CD4-positive, alpha-beta T cell treated with Interferon gamma for 1 hour (primary cell): ENCODE results near the gene WNT5A.

ENCODE experiments used
- DNase-seq: peaks from one replicate; pipeline ENCODE4 v3.0.0-alpha.2; 2020

The WNT5A gene

DNA sequence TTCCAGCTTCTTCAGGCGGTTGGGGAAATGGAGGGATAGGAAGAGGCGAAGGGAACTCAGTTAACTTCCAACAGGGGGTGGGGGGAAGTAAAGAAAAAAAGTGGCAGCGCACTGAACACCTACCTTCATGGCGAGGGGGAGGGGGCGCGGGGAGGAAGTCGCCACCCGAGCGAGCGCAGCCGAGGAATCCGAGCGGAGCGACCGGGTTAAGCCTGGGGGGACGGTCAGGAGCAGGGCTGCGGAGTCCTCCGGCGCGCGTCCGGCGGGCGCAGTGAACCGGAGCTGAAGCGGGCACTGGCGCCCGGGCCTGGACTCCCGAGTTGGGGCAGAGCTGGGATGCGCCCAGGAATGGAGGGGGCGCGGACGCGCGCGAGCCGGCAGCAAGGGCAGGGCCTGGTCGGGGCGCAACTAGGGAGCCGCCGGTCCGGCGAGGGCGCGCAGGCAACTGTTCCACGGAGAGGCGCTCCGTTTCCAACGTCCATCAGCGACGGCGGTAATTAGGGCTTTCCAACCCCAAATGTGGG, at the start of gene WNT5A:
WNT5A (minus strand) TSS at position 450 of the 524 bp plus-strand sequence; CDS start at position 129, 321 bp downstream.
- DNase-seq, result no peak

DNA sequence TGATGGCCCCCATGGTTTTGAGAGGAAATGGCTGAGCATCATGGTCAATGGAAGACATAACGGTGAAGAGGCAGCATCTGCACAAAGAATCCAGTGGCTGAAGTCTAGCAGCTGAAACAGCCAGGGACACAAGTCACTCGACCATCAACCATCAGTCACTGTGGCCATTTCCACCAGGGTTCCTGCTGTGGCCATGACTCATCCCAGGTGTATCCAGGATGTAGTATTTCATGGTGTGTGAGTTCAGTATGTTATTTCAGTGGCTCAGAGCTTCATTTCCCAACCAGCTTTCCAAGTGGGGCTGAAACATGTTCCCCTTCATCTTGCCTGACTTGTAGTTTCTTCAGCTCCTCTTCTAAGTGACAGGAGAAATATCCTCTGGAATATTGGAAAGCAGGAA, 47.8 kb upstream of the WNT5A start:
- no peak for DNase-seq

DNA sequence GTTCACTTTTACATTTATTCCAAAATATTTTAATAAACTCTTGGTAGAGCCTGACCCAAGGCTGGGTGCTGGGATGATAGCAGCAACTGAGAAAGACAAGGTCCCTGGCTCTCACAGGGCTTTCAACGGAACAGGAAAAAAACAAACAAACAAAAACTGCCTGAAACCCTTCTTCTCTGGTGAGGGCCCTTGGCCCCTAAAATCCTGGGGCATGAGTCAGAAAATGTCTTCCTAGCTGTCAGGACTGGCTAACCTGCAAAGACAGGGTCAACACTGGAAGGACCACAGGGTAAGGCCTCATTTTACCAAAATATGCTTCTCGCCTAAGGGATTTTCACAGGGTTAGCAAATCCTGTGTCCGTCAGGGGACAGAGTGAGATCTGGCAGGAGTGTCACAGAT, 45.7 kb upstream of the WNT5A start:
- no peak for DNase-seq

DNA sequence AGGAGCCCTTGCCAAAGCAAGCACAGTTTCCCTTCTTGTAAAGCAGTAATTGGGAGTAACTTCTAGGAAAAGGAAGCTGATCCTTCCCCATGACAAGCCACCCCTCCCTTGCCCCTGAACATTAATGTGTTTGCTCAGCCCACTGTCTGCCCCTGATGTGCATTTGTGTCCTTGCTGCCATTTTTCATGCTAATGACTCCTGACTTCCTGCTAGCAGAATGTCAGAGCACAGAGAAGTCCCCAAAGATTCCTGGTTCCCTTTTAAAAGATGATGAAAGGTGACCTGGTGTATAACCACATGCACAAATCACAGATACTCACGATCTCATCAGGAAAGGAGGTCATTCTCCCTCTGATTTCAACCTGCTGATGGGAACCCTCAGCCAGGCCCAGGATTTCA, 44.2 kb upstream of the WNT5A start:
- DNase-seq, result no peak

DNA sequence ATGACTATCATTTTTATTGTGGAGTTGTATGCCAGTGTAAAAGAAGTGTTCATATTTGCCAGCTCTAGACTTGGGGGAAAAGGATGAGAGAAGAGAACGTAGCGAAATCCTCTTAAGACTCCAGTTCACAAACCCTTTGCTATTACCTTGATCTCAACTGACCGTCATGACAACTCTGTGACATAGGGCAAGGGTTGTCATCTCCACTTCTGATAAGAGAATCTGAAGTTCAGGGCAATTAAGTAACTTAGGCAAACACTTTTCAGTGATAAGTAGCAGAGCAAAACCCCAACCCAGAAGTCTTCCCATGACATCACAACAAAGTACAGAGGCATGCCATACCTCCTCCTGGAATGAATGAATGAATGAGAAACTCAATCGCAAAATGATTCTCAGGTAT, 40.3 kb upstream of the WNT5A start:
- no peak for DNase-seq

DNA sequence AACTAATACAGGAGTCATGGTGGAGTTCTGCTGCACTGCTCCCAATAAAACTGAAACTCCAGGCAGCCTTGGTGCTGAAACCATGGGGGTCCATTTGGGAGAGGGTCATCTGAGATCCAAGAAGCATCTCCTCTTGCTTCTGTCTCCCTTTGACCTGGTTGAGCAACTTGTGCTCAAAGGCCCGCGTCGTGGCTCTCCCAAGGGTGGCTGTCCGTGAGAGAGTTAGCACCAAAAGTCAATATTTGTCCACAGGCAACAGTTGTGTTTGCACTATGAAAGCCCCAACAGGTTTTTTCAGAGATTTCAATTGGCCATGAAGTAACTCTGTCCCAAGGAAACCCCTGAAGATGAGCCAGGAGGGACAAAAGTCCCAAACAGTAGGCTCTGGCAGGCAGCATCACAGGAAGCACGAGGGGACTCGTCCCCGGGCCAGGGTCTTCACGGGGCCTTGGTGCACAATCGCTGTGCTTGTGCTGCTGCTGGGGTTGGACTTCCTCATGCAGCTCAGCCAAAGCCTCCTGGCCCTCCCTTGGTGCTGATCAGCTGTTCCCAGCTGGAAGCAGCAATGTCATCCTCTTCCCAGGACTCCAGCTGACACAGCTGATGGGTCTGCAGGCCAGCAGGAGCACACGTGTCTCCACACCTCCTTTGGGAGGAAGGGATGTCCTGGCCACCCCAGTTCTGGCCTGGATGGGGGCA, 39.4 kb upstream of the WNT5A start:
- no peak for DNase-seq

DNA sequence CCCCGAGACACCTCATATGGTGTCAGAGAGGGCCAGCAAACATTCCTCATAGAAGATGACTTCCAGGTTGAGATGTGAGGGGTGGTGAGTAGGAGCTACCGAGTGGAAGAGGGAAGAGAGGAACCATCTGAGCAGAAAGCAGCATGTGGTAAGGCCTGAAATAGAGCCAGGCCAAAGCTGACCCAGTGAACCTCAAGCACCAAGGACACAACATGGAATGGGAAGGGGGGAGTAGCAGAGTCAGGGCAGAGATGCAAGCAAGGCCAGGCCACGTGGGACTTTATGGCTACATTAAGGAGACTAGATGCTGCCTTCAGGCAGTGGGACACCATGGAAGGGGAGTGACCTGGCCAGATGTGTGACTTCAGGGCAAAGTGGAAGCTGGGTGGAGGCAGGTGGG, 38.3 kb upstream of the WNT5A start:
- DNase-seq, result no peak

DNA sequence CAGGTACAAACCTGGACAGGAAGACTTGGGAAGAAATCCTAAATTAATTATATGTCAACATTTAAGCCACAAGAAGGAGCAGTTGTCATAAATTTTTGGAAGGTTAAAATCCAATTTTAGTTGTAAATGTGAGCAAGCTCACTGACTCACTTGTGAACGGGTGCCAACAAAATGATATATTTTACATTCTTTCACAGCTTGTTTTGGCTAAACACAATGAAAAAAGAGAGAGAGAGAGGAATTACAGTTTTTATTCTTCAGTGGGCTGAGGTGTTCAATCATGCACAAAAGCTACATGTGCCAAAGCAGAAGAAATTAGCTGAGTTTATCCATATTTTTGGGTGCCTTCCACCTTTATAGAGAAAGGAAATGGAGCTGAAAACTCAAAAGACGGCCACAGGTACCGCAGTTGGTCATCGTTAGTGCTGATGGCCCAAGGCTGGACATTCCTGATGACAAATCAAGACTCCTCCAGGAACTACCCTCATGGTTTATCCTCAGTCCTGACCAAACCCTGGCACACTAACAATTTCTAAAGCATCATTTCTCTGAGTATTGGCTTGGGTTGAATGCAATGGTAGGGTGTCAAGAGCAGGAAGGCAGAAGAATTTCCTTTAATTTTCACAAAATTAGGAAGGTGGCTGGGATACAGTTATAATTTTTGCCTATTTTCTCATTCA, 37.6 kb upstream of the WNT5A start:
- DNase-seq, result no peak

DNA sequence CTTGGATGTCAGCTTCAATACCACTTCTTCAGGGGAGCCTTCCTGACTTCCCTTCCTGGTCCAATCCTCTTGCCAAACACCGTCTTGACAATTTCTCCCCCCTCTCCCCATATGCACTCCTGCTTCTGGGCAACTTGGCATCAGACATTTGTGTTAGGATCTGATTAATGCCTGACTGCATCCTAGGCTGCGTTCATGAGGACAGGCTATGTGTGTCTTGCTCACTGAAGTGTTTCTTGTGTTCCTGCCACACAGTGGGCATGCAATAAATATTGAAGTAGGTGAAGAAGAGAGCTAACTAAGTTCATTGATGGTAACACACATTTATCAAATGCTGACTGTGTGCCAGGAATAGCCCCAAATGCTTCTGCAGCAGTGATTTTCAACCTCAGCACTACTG, 36.4 kb upstream of the WNT5A start:
- DNase-seq, result no peak

DNA sequence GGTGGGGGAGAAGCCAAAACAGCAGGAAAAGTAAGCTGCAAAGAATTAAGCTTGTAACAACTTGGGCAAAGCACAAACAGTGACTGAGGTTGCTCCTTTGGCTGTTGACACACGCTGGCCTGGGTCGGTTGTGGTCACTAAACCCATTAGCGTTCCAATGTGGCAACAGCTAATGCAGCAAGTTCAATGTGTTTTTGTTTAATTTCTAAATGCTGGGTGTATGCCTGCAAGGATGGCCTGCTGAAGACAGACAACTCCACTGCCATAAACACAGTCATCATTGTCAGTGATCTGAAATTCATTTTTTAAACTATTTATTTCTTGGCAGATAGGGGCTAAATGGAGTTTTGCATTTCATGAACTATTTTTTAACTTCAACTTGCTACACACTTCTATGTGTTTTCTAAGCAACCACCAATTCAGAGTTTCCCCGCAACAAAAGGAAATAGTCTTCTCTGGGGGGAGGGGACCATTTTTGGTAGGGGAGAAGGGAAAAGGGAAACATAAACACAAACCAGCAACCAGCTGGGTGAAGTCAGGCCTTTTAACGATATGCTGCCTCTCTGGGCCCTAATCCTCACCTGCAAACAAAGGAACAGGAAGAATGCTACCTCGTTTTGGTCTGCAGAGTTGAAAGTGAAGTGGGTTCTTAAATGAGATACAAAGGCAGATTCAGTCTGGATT, 34.8 kb upstream of the WNT5A start:
- no peak for DNase-seq

DNA sequence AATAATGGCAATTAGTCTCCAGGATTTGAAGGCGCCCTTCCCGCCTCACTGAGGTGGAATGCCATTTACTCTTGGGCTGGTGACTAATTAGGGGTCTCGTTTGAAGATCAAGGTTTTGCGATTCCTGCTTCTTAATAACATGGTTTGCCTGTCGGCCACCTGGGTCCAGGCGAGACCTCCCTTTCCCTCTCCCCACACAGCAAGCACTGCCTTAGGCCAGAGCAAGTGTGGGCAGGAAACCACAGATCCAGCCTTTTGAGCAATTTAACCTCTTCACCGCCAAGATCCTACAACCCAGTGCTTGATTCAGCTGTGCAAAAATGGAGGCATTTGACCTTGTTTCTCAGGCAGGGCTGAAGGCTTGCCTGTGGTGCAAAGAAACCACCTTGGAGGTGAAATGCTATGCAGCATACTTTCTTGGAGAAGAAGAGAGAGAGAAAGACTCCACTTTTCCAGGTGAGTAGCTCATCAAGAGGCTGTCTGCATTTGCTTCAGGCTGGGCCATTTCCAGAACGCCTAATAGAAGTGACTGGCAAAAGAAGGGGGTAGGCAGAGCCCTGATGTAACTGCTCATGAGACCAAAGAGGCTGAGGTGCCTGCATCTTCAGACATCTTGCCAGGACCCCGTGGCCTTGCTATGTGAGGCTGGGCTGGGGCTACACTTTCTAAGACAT, 34.1 kb upstream of the WNT5A start:
- DNase-seq, result no peak

DNA sequence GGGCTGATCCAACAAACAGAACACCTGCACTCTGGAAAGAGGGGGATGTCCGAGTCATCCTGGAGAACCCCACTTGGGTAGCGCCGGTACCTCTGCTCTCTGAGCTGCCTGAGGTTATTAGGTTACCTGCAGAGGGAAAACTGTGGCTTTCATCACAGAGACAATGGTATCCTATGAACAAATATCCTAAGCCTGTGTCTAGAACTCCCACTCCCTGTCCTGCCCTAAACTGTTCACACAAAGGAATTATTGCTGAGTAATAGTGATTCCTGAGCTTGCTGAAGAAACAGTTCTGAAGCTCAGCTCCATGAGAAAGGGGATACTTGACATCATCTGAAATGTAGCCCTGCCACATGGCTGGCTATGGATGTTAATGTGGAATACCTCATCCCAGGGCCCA, 31.9 kb upstream of the WNT5A start:
- DNase-seq, result no peak

DNA sequence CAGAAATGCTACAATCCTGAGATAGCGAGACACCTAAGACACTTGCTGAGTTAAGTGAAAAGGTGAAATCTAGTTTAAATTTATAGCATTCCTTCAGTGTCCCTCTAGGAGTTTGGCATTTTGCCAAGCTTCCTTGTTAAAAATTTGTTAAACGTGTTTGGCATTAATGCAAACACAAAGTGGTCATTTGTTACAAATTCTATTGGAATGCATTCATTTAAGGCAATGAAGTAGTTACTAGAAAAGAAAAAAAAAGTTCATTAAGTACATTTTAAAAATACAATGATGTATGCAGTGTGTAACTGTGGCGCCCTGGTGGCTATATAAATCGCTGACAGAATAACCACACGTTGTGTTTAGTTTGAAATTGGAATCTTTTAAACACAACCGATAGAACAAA, 31.3 kb upstream of the WNT5A start:
- DNase-seq, result no peak

DNA sequence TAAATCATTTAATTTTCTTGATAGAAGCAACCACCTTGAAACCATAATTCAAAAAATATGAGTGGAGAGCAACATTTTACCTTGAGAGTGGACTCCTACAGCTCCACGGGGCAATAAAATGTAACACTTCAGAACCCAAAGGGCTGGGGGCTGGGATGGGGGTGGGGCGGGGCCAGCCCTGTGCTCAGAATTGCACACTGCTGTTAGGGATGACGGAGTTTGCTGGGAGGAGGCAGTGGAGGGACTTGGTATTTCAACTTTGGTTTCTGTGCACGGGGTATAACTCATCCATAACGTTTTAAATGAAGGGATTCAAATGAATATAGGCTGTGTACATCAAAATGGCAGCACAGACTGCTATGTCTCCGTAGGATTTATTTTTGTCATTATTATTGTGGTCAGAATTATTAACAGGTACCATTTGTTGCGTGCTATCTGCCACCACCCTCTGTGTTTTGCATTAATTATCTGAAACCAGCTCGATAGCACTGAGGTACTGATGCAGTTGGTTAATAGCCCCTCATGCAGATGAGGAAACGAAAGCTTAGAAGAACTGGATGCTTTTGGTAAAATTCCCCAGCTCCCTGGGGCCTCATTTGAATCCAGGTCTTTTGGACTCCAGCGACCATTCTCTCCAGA, 29.4 kb upstream of the WNT5A start:
- DNase-seq, result no peak

DNA sequence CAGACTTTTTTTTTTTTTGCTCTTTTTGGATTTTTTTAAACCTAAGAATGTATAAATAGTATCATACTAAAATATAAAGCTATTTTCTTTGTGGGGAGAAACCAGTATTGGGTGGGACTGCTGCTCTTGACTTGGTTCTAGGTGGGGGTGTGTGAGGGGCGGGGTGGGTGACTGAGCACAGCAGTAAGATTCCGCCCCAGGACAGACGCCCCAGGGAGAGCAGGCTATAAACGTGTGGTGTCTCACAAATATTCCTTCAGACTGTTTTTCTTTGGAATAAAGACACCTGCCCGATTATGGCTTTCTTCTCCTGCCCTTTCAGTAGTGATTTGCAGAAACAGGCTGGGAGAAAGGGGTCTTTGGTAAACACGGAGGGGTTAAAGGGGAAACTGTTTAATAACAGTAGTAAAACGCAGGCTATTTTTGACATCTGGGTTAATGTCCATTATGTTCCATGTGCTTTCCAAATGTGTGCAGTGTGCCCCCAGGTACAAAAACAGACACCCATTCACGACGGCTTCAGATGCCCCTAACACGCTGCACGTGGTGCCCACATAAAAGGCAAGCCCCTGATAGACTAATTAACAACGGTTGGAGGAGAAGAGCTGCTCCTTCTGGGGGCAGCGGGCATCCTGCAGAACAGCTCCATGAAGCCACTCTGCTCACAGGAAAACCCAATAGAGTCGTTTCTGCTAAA, 28.6 kb upstream of the WNT5A start:
- DNase-seq, result no peak

DNA sequence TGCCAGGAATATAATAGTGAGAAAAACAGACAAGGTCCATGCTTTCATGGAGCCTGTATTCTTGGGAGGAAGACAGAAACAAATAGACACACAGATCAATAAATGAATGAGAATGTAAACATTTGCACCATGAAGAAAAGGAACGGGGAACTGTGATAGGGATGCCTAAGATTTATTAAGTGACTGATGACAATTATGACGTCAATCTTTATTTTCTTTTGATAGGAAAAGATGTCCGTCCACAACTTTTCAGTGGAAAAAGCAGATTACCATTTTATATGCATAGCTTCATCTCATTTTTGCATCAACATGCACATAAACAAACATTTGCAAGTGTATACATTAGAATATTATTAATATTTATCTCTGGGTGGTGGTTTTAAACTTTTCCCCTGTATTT, 27.9 kb upstream of the WNT5A start:
- DNase-seq, result no peak

DNA sequence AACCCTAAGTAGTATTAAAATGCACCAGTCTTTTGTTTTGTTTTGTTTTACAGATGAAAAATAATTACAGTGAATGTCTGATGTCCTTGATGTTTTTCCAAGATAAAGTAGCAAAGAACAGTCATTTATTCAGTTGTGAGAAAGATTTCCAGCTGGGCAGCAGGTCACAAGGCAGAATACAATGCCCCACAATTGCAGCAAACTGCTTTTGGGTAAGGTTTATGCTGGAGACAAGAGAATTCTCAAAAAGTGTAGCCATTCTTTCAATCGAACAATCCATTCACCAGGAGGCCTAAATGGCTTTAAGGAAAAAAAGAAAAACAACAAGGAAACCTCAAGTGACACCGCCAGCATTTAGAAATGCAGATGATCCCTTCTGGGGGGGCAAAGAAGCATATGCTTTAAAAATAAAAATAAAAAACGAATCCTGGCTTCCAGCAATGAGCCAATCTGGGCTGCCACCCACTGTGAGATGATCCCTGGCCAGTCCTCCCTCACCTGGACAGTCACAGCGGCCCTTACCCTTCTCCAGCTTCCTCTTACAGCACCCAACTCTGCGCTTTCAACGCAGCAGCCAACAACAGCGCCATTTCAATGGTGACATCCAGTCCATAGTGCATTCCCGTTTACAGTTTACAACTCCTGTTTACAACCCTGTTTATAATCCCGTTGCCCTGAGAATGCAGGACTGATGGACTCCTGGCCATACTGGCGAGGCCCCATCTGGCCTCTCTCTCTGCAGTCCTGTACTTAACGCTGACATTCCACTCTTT, 25.7 kb upstream of the WNT5A start:
- no peak for DNase-seq

DNA sequence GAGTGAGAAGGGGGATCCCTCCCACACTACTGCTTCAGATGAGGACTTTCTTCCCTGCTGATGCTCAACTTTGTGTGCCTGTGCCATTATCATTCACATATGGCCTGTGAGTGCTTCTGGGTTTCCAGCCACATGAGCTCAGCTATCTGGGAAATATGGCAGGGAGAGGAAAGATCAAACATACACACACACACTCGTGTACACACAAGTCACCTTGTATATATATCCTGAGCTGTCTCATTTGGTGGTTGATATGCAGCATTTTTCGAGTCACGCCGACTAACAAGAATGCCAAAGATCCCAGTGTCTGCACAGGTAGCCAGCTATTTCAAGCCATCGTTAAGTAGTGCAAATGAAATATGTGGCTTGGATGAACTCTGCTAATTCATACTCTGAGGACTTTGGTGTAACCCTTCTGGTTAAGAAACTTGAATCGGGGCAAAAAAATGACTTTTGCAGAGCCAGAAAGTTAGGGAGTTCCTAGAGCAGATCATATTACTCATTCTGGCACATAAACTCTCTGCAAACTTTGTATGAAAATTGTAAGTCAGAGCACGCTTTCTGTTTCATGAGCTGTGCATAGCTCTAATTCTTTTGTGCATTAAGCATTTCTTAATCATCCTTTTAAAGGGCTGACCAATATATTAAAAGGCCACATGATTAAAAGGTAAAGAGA, 24.9 kb upstream of the WNT5A start:
- no peak for DNase-seq

DNA sequence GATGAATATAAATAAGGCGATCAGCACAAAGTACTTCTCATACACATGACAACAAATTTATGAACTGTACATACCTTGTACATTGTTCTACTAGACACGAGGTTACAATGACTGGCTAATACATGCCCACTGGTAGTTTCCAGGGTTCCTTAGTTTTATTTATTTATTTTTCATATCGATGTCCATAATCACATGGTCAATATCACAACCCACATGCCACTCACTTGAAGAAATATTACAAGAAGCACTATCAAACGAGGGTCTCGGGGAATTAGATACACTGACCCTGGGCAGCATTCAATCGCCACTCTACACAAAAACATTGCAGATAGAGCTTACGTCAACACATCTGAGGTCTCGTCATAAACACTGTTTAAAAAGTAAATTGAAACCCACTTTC, 21.2 kb upstream of the WNT5A start:
- DNase-seq, result no peak

DNA sequence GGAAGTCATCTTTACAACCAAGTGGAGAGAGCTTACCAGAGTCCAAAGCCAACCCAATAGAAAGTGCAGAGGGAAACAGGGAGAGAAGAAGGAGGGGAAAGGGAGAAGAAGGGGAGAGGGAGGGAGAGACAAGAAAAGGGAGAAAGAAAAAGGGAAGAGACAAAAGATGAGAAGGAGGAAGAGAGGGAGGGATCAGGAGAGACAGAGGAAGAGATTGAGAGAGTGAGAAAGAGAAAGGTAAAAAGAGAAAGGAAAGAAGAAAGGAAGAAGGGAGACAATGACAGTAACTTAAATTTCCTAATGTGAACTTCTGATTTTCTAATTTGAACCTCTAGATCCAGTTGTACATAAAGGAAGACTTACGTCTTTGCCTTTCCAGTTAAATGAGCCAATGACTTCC, 20.7 kb upstream of the WNT5A start:
- no peak for DNase-seq

DNA sequence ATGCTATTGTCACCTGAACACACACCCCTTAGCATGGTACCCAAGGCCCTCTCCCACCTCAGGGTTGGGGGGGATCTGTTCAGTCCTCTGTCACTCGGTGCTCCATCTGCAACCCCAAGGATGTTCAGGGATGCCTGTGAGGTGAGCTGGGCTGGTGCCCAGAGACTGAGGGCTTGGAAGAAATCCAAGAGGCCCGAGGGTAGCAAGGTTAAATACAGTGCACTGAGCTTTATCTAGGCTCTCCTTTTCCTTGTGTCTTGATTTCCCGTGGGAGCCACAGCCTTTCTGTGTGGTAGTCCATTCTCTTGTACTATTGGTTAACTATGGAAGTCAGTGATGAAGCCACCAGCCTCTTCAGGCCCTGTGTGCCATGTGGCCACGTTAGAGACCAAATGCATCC, 18.7 kb upstream of the WNT5A start:
- no peak for DNase-seq
